ENCODE data around the gene NDUFAF5. TPM values are rescaled to one million over a fixed set of nuclear protein-coding genes. Genes with fewer than 3 reads are reported as not detected.

NDUFAF5 gene
- total RNA-seq, 1 donor from 2014 or later: 41.5 TPM

- H3K27ac Mint-ChIP-seq: no peak overlapping the region
- DNase-seq (ENCODE audit: low spot score, unreplicated experiment): no peak
- H3K27me3 Mint-ChIP-seq: peaks cover 27% of the 10 kb centered on the region
- TF ChIP-seq CTCF (IDR thresholded peaks at IDR 0.05; ENCODE audit: unreplicated experiment): no peak
- H3K9me3 Mint-ChIP-seq (ENCODE audit: low read depth): no peaks in the 10 kb centered on the region
- no peak overlapping the region for H3K4me3 Mint-ChIP-seq (ENCODE audit: low read depth)
- peaks cover 10% of the 10 kb centered on the region for H3K4me1 Mint-ChIP-seq (ENCODE audit: low read depth)
- no peaks in the 10 kb centered on the region for H3K36me3 Mint-ChIP-seq (ENCODE audit: insufficient read depth)
Measured at GRCh38 chr20:13838664-13839063, 53.8 kb downstream of the NDUFAF5 start.

GRCh38 chr20:13839421-13840092 is 54.7 kb downstream of the NDUFAF5 start:
- no peak for TF ChIP-seq CTCF (IDR thresholded peaks at IDR 0.05; ENCODE audit: unreplicated experiment)
- H3K27me3 Mint-ChIP-seq: peaks cover 33% of the 10 kb centered on the region
- no peaks in the 10 kb centered on the region for H3K9me3 Mint-ChIP-seq (ENCODE audit: low read depth)
- DNase-seq (ENCODE audit: low spot score, unreplicated experiment): no peak
- H3K36me3 Mint-ChIP-seq (ENCODE audit: insufficient read depth): no peaks in the 10 kb centered on the region
- H3K27ac Mint-ChIP-seq: no peak overlapping the region
- H3K4me1 Mint-ChIP-seq (ENCODE audit: low read depth): peaks cover 10% of the 10 kb centered on the region
- no peak overlapping the region for H3K4me3 Mint-ChIP-seq (ENCODE audit: low read depth)

GRCh38 chr20:13840093-13840465 is 55.3 kb downstream of the NDUFAF5 start:
- Mint-ChIP-seq H3K36me3 (ENCODE audit: insufficient read depth) (no peaks in the 10 kb centered on the region), H3K27me3 (peaks cover 33% of the 10 kb centered on the region), H3K4me3 (ENCODE audit: low read depth) (no peak overlapping the region), H3K27ac (no peak overlapping the region), H3K4me1 (ENCODE audit: low read depth) (peaks cover 10% of the 10 kb centered on the region), H3K9me3 (ENCODE audit: low read depth) (no peaks in the 10 kb centered on the region)
- no peak for DNase-seq (ENCODE audit: low spot score, unreplicated experiment)
- TF ChIP-seq CTCF (IDR thresholded peaks at IDR 0.05; ENCODE audit: unreplicated experiment): no peak

- H3K27ac Mint-ChIP-seq: no peak overlapping the region
- H3K9me3 Mint-ChIP-seq (ENCODE audit: low read depth): no peaks in the 10 kb centered on the region
- H3K36me3 Mint-ChIP-seq (ENCODE audit: insufficient read depth): no peaks in the 10 kb centered on the region
- DNase-seq (ENCODE audit: low spot score, unreplicated experiment): no peak
- no peak overlapping the region for H3K4me3 Mint-ChIP-seq (ENCODE audit: low read depth)
- no peak for TF ChIP-seq CTCF (IDR thresholded peaks at IDR 0.05; ENCODE audit: unreplicated experiment)
- H3K27me3 Mint-ChIP-seq: peaks cover 33% of the 10 kb centered on the region
- H3K4me1 Mint-ChIP-seq (ENCODE audit: low read depth): peaks cover 9% of the 10 kb centered on the region
Measured at GRCh38 chr20:13841206-13841605, 56.4 kb downstream of the NDUFAF5 start.

- Mint-ChIP-seq H3K27me3 (peaks cover 27% of the 10 kb centered on the region), H3K9me3 (ENCODE audit: low read depth) (no peaks in the 10 kb centered on the region)
Measured at GRCh38 chr20:13844296-13844695, 59.5 kb downstream of the NDUFAF5 start.

More at GRCh38 chr20:13844296-13844695, 59.5 kb downstream of the NDUFAF5 start:
- DNase-seq (ENCODE audit: low spot score, unreplicated experiment): no peak
- no peak overlapping the region for H3K4me3 Mint-ChIP-seq (ENCODE audit: low read depth)
- TF ChIP-seq CTCF (IDR thresholded peaks at IDR 0.05; ENCODE audit: unreplicated experiment): no peak
- no peaks in the 10 kb centered on the region for H3K4me1 Mint-ChIP-seq (ENCODE audit: low read depth)
- no peaks in the 10 kb centered on the region for H3K36me3 Mint-ChIP-seq (ENCODE audit: insufficient read depth)
- no peak overlapping the region for H3K27ac Mint-ChIP-seq

Measured in progenitor cell of endocrine pancreas (in vitro differentiated cells).